SH-SY5Y (cell line): ENCODE results near the gene UBL7.

Source experiments
- GATA2 ChIP-seq: IDR thresholded peaks from 2 replicates; pipeline ENCODE4 v1.6.1; 2011; ENCODE audit warnings: mild to moderate bottlenecking, low read depth, low read length
- GATA3 ChIP-seq: IDR thresholded peaks from 2 replicates; pipeline ENCODE4 v1.6.1; 2011; ENCODE audit warnings: low read depth, mild to moderate bottlenecking, low read length, moderate library complexity

The UBL7 gene

GRCh38 chr15:74460871-74461846 lies at the start of gene UBL7:
Gene UBL7, minus strand, starts transcription at chr15:74461160. Its CDS starts 2,293 bp downstream, at chr15:74458867.
- no peak for TF ChIP-seq GATA2

- TF ChIP-seq GATA3 (no peak), GATA2 (no peak)
These were observed 45.5 kb upstream of the UBL7 start for GRCh38 chr15:74506515-74506840.

GRCh38 chr15:74505837-74506514 lies 45.0 kb upstream of the UBL7 start:
- TF ChIP-seq GATA2 = no peak
- TF ChIP-seq GATA3 = no peak

- TF ChIP-seq GATA3 (no peak), GATA2 (no peak)
These were observed 43.9 kb upstream of the UBL7 start for GRCh38 chr15:74504836-74505235.

GRCh38 chr15:74504418-74504817 lies 43.5 kb upstream of the UBL7 start:
- TF ChIP-seq GATA3 (no peak), GATA2 (no peak)

- TF ChIP-seq GATA3 (no peak), GATA2 (no peak)
These were observed 41.3 kb upstream of the UBL7 start for GRCh38 chr15:74502301-74502700.

- TF ChIP-seq GATA2 (no peak), GATA3 (no peak)
These were observed 39.4 kb upstream of the UBL7 start for GRCh38 chr15:74500401-74500800.

GRCh38 chr15:74499366-74499765 lies 38.4 kb upstream of the UBL7 start:
- TF ChIP-seq GATA3 (no peak), GATA2 (no peak)

GRCh38 chr15:74497584-74497983 lies 36.6 kb upstream of the UBL7 start:
- TF ChIP-seq GATA3 (no peak), GATA2 (no peak)

GRCh38 chr15:74496648-74497047 lies 35.7 kb upstream of the UBL7 start:
- TF ChIP-seq GATA3 (no peak), GATA2 (no peak)

- TF ChIP-seq GATA3 = no peak
- TF ChIP-seq GATA2 = no peak
These were observed 29.4 kb upstream of the UBL7 start for GRCh38 chr15:74490339-74490689.

- TF ChIP-seq GATA3 (no peak), GATA2 (peak; percentile 68)
These were observed 28.8 kb upstream of the UBL7 start for GRCh38 chr15:74489518-74490338.

GRCh38 chr15:74488776-74489175 lies 27.8 kb upstream of the UBL7 start:
- TF ChIP-seq GATA3 = no peak

- TF ChIP-seq GATA2 = no peak
- TF ChIP-seq GATA3 = no peak
These were observed 21.7 kb upstream of the UBL7 start for GRCh38 chr15:74482661-74483060.
